HepG2 (cell line): Measurements from ENCODE around the gene ASAP2. TPM values are rescaled to one million over a fixed set of nuclear protein-coding genes. Genes with fewer than 3 reads are reported as not detected.

Experiments used
- ATF3 ChIP-seq: sonication (generic); formaldehyde crosslinking; IDR thresholded peaks from 2 replicates; pipeline ENCODE4 v1.4.0; 2020; ENCODE audit warnings: missing genetic modification reagents
- DNMT3B ChIP-seq: conservative IDR thresholded peaks from 2 replicates; pipeline ENCODE4 v1.6.1; 2016; ENCODE audit warnings: missing biosample characterization, control low read depth
- FOXK1 ChIP-seq: sonication (generic); formaldehyde crosslinking; IDR thresholded peaks from 2 replicates; pipeline ENCODE4 v1.4.0; 2020; ENCODE audit warnings: low read depth, missing genetic modification reagents, borderline replicate concordance
- GABPB1 ChIP-seq: IDR thresholded peaks from 2 replicates; pipeline ENCODE4 v1.6.1; 2016; ENCODE audit warnings: mild to moderate bottlenecking, missing genetic modification reagents, moderate library complexity, missing compliant biosample characterization
- HBP1 ChIP-seq: IDR thresholded peaks from 2 replicates; pipeline ENCODE4 v1.6.1; 2016; ENCODE audit warnings: low read depth, control low read depth
- KDM2A ChIP-seq: sonication (generic); formaldehyde crosslinking; IDR thresholded peaks from 2 replicates; pipeline ENCODE4 v1.4.0; 2020; ENCODE audit warnings: low read depth, missing genetic modification reagents, borderline replicate concordance
- KLF16 ChIP-seq, 2 experiments: sonication (generic) in 1 of 2; formaldehyde crosslinking in 1 of 2; IDR thresholded peaks; 2 replicates each; pipeline versions ENCODE4 v1.6.1 to v1.8.0; 2016 to 2023; ENCODE audit warnings: missing genetic modification reagents in 2 of 2, missing compliant biosample characterization in 1 of 2
- MLX ChIP-seq: IDR thresholded peaks from 2 replicates; pipeline ENCODE4 v1.6.1; 2016
- NKX3-1 ChIP-seq: sonication (generic); formaldehyde crosslinking; IDR thresholded peaks from 2 replicates; pipeline ENCODE4 v1.5.0; 2020; ENCODE audit warnings: missing genetic modification reagents
- PATZ1 ChIP-seq: sonication (generic); formaldehyde crosslinking; IDR thresholded peaks from 2 replicates; pipeline ENCODE4 v1.4.0; 2020; ENCODE audit warnings: missing genetic modification reagents
- SP5 ChIP-seq: IDR thresholded peaks from 2 replicates; pipeline ENCODE4 v1.6.1; 2016; ENCODE audit warnings: low read depth, borderline replicate concordance
- SRSF1 ChIP-seq: fragments of 200-400 bp; formaldehyde crosslinking; optimal IDR thresholded peaks from 2 replicates; pipeline ENCODE3; 2017; ENCODE audit warnings: mild to moderate bottlenecking, low read depth, low read length, moderate library complexity
- THAP11 ChIP-seq: IDR thresholded peaks from 2 replicates; pipeline ENCODE4 v1.6.1; 2016; ENCODE audit warnings: missing biosample characterization, missing genetic modification reagents
- ZBTB2 ChIP-seq: sonication (generic); formaldehyde crosslinking; IDR thresholded peaks from 2 replicates; pipeline ENCODE4 v1.8.0; 2022; ENCODE audit warnings: low read depth, missing genetic modification reagents
- ZEB1 ChIP-seq: IDR thresholded peaks from 2 replicates; pipeline ENCODE4 v1.6.1; 2012; ENCODE audit warnings: mild to moderate bottlenecking, low read depth, inconsistent platforms; ENCODE audit not compliant: insufficient replicate concordance
- ZFP62 ChIP-seq: sonication (generic); formaldehyde crosslinking; IDR thresholded peaks from 2 replicates; pipeline ENCODE4 v1.4.0; 2020; ENCODE audit warnings: missing genetic modification reagents
- ZNF441 ChIP-seq: sonication (generic); formaldehyde crosslinking; IDR thresholded peaks from 2 replicates; pipeline ENCODE4 v1.7.0; 2021; ENCODE audit warnings: missing genetic modification reagents, borderline replicate concordance
- ZNF598 ChIP-seq: sonication (generic); formaldehyde crosslinking; IDR thresholded peaks from 2 replicates; pipeline ENCODE4 v1.5.1; 2020; ENCODE audit warnings: mild to moderate bottlenecking, missing genetic modification reagents, borderline replicate concordance
- ZSCAN20 ChIP-seq: sonication (generic); formaldehyde crosslinking; IDR thresholded peaks from 2 replicates; pipeline ENCODE4 v1.4.0; 2020; ENCODE audit warnings: missing genetic modification reagents, mild to moderate bottlenecking, borderline replicate concordance
- polyA plus RNA-seq, 8 experiments: library from polyadenylated mRNA; depleted of rRNA in 3 of 8; stranded (reverse) in 7 of 8; unstranded in 1 of 8; fragments of >200 nt; fragmentation: Illumina TruSeq in 4 of 8; extraction: Trizol in 4 of 8; gene quantifications; 2 replicates each; pipeline versions ENCODE4 v1.2.1 to v1.2.3, GENCODE V29; 2011 to 2016; ENCODE audit warnings: low read depth in 4 of 8, missing spikeins in 1 of 8, mixed read lengths in 1 of 8; ENCODE audit not compliant: insufficient read depth in 1 of 8
- total RNA-seq, 5 experiments: library from RNA; depleted of rRNA; stranded (reverse); fragments of >200 nt; fragmentation: Illumina TruSeq; extraction: Trizol; gene quantifications; 2 replicates each; pipeline ENCODE4 v1.2.3, GENCODE V29; 2016; ENCODE audit warnings: low read depth in 1 of 5

The ASAP2 gene
- total and polyA plus RNA-seq, 2 of the 13 experiments (the other 11 are each of a cell fraction or from before 2014, with no cell fraction given) = 7.3 to 22.3 TPM

- no peak for TF ChIP-seq ZBTB2 (CRISPR knock-in tag)
- peak; percentile 83; the same call in 1 of the 2 replicates for TF ChIP-seq DNMT3B
- TF ChIP-seq ZSCAN20 (CRISPR knock-in tag) = no peak
- TF ChIP-seq THAP11 (CRISPR knock-in tag) = 0 out of 2 replicates have a peak, but pooled peaks have one; percentile 18
- TF ChIP-seq ZEB1 = no peak
- peak; percentile 59; the same call in 1 of the 2 replicates for TF ChIP-seq NKX3-1 (CRISPR knock-in tag)
- TF ChIP-seq SP5 (CRISPR knock-in tag) = peak; percentile 57; the same call in 1 of the 2 replicates
- no peak for TF ChIP-seq ZNF598 (CRISPR knock-in tag)
- peak; percentile 42; the same call in 1 of the 2 replicates for TF ChIP-seq MLX (CRISPR knock-in tag)
- TF ChIP-seq KDM2A (CRISPR knock-in tag) = no peak; the same call in none of the 2 replicates
- TF ChIP-seq PATZ1 (CRISPR knock-in tag) = peak; percentile 39; the same call in 1 of the 2 replicates
- TF ChIP-seq HBP1 (CRISPR knock-in tag) = no peak
- TF ChIP-seq SRSF1 = no peak
- TF ChIP-seq ZNF441 (CRISPR knock-in tag) = peak; percentile 54; the same call in 1 of the 2 replicates
- no peak for TF ChIP-seq ZFP62 (CRISPR knock-in tag)
- TF ChIP-seq GABPB1 (CRISPR knock-in tag) = no peak; the same call in none of the 2 replicates
- peak; percentile 72; the same call in 1 of the 2 replicates for TF ChIP-seq FOXK1 (CRISPR knock-in tag)
- TF ChIP-seq KLF16 (CRISPR knock-in tag; IDR thresholded peaks at IDR 0.05) = no peak
- 0 out of 2 replicates have a peak, but pooled peaks have one; percentile 15 for TF ChIP-seq ATF3 (CRISPR knock-in tag)
Observed at GRCh38 chr2:9178904-9179571, 27.6 kb upstream of the ASAP2 start (continued).
